GM23338 (cell line): ENCODE data around the gene AOPEP.

Experiments used
- EZH2phosphoT487 ChIP-seq: fragments of 200-600 bp; sonication (generic); IDR thresholded peaks from one replicate; pipeline ENCODE4 v1.8.1; 2018; ENCODE audit warnings: antibody characterized with exemption; ENCODE audit not compliant: unreplicated experiment
- JUNB ChIP-seq: IDR thresholded peaks from one replicate; pipeline ENCODE4 v1.6.1; 2016; ENCODE audit warnings: antibody characterized with exemption; ENCODE audit not compliant: unreplicated experiment
- POLR2AphosphoS5 ChIP-seq: IDR thresholded peaks from 2 replicates; pipeline ENCODE4 v1.6.1; 2016; ENCODE audit warnings: antibody characterized with exemption, low read depth

DNA sequence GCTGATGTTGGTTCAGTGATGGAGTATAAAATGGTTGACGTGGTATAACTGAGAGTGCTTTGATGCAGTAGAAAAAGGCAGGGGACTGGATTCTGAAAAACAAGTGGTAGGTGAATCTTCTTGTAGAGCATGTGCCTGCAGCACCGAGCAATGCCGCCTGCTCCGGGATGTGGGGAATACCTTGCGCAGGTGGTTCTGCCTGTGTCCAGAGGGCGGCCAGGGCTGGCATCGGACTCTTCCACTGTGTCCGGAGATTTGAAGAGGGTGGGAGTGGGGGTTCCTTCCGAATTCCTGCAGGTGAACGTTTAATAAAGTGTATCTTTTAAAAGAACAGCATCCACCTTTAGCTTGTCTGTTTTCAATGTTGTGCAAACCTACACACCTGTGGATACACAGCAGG, 353.0 kb downstream of the AOPEP start:
- TF ChIP-seq POLR2AphosphoS5 (no peak), JUNB (no peak), EZH2phosphoT487 (no peak)
